Embryonic facial prominence (tissue), 1 donor: ENCODE results near the gene GSC2.
"Not testable (repeated sequence)": the region's sequence is repeated elsewhere in the genome, so short reads cannot be mapped to it uniquely, and the experiment has no call there.

Experiments
- DNase-seq: peaks from one replicate; pipeline ENCODE4 v3.0.0-alpha.2; 2016; ENCODE audit errors: extremely low spot score

GSC2 gene

GRCh38 chr22:19178065-19178656 lies 28.1 kb upstream of the GSC2 start:
- no peak for DNase-seq

GRCh38 chr22:19177164-19178064 lies 27.3 kb upstream of the GSC2 start:
- no peak for DNase-seq

DNA sequence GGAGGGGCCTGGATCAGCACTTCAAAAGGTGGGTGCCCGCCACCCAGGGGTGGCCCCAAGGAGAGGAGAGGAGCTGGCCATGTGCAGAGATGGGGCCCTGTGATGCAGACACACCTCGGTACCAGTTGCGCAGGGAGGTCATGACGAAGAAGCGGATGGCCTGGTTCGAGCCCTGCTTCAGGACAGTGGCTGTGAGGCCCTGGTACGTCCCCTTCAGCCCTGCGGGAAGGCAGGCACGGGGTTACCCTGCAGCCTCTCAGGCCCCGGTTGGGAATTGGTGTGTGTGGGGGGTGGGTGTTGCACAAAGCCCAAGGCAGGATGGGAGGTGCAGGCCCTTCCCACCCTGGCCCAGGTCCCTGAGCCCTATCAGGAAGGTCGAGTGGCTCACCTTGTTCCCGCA lies 26.6 kb upstream of the GSC2 start:
- no peak for DNase-seq

- DNase-seq = no peak
Observed at GRCh38 chr22:19176175-19176643, 26.1 kb upstream of the GSC2 start.

GRCh38 chr22:19175602-19176174 lies 25.6 kb upstream of the GSC2 start:
- DNase-seq = no peak

- DNase-seq = no peak
Observed at GRCh38 chr22:19175026-19175601, 25.0 kb upstream of the GSC2 start.

GRCh38 chr22:19174106-19175025 lies 24.3 kb upstream of the GSC2 start:
- DNase-seq = no peak

DNA sequence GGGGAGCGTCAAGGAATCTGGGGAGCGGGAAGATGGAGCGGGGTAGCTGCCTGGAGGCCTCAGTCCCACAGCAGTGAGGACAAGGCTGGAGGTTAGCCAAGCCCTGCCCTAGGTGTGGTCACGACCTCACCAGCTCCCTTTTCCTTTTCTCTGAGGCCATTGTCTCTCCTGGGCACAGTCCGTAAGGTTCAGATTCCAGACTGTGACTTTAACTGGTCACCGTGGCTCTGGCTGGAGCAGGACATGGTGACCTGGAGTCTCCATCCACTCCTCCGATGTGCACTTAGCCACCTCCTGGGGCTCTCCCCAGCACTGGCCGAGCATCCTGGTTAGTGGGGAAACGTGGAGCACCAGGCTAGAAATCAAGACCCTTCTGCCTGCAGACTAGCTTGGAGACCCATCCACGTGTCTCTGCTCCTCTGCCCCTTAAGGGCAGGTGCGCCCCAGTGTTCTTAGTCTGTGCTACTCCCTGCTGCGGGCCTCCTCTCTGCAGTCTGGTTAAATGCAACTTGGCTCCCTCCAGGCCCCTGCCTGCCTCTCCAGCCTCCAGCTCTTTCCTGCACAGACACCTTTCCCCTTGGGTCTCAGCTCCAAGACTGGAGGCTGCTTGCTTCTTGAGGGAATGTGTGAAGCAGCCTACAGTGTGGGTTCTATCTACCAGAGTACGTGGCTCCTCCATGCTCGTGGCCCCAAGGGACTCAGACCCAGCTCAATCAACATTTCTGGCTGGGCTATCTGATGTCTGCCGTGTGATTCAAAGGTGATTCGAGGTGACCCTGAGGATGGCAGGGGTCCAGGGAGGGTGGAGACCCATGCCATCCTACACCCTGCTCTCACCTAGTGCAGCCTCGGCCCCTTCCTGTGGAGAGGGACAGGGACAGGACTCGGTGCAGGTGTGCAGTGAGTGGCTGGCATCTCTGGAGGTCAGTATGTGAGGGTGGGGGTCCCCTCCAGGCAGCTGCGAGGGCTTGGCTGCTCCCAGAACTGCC lies 23.2 kb upstream of the GSC2 start:
- no peak for DNase-seq

GRCh38 chr22:19172213-19173046 lies 22.3 kb upstream of the GSC2 start:
- no peak for DNase-seq

GRCh38 chr22:19169947-19170318 lies 19.8 kb upstream of the GSC2 start:
- DNase-seq = no peak

DNA sequence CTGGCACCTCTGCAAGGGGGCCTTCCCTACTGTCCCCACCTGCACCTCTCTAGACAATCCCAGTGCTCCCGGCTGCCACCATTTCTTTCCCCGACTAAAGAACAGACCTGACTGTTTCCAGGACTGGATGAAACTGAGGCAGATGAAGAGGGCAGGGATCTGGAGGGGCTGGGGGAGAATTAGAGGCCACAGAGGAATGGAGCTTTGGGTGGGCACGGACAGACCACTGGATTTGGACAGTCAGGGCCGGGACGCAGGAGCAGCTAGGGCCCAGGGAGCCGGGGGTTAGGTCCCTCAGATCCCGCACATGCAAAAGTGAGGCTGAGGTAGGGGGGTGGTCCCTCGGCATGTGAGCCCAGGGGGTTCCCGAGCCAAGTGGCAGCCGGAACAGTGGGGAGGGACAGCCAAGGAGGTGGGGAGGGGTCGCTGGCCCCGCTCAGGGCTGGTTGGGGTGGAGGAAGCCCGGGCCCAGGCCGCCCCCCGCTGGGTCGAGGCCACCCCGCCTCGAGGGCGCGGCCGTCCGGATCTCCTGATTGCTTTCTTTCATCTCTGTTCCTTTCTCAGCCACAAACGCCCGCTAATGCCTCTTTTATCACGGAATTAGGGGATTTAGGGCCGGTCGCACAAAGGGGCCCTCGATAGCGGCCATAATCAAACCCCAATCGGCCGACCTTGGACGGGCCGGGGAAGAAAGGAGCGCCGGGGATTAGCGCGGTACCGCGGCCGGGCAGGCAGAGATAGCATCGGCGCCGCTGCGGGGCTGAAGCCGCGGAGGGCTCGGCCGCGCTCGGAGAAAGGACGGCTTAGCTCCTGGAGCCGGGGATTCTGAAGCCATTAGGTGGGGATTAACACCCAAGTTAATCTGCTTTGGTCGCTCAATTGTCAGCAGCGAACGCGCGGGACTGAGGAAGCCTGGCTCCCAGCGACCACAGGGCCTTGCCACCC lies 19.2 kb upstream of the GSC2 start:
- DNase-seq = no peak

GRCh38 chr22:19168088-19168890 lies 18.2 kb upstream of the GSC2 start:
- no peak for DNase-seq

DNA sequence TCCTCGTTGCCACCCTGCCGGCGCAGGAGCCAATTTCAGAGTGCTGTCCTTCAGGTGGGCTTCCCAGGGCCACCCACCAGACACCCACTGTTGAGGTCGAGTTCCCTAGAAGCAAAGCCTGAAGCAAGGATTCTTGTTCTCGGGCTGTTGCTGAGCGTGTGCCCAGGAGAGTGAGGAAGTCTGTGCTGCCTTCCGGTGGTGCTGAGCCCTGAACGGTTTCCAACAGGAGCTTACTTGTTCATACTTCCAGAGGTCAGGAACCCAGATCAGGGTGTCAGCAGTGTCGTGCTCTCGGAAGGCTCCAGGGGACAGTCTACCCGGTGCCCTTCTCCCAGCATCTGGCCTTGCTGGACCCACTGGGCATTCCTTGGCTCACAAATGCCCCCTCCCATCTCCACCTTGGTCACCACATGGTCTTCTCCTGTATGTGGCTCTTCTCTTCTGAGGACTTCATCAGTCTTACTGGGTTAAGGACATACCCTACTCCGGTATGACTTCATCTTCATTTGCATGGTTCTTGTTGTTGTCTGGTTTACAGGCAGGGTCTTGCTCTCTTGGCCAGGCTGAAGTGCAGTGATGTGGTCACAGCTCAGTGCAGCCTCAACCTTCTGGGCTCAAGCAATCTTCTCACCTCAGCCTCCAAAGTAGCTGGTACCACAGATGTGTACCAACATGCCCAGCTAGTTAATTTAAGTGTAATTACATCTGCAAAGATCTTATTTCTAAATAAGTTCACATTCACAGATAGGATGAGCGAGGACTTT lies 17.2 kb upstream of the GSC2 start:
- DNase-seq = no peak

DNA sequence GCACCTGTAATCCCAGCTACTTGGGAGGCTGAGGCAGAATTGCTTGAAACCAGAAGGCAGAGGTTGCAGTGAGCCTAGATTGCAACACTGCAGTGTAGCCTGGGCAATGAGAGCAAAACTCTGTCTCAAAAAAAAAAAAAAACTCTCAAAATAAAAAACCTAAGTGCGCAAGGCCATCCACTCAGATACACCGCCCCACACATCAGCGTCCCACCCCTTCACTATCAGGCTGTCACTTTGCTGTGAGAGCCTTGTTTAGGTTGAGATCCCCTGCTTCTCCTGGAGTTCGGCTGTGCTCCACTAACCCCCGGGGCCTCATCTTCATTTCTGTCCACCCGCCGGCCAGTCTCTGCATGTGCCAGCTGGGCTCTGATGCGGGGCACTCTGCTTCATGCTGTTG lies 16.3 kb upstream of the GSC2 start:
- no peak for DNase-seq

DNA sequence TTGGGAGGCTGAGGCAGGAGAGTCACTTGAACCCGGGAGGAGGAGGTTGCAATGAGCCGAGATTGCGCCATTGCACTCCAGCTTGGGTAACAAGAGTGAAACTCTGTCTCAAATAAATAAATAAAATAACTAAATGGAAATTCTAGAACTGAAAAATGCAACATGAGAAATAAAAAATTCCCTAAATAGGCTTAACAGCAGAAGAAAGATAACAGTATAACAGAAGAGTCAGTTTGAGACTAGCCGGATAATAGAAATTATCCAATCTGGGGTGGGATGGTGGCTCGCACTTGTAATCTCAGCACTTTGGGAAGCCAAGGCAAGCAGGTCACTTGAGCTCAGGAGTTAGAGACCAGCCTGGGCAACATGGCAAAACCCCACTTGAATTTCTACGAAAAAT lies 14.3 kb upstream of the GSC2 start:
- DNase-seq = no peak

DNA sequence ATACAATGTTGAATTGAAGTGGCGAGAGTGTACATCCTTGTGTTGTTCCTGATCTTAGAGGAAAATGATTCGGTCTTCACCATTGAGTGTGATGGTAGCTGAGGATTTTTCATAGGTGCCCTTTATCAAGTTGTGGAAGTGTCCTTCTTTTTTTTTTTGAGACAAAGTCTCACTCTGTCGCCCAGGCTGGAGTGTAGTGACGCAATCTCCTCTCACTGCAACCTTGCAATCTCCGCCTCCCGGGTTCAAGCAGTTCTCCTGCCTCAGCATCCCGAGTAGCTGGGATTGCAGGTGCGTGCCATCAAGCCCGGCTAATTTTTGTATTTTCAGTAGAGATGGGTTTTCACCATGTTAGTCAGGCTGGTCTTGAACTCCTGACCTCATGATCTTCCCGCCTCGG lies 8.6 kb upstream of the GSC2 start:
- not testable (repeated sequence) for DNase-seq

- not testable (repeated sequence) for DNase-seq
Observed at GRCh38 chr22:19156109-19156508, 6.0 kb upstream of the GSC2 start.
